Transverse colon (tissue), 4 donors: ENCODE results near the gene CRABP2. TPM values are rescaled to one million over a fixed set of nuclear protein-coding genes. Genes with fewer than 3 reads are reported as not detected.

ENCODE experiments used
- DNase-seq: peaks from one replicate; pipeline ENCODE4 v3.0.0-alpha.2; 2019
- H3K27ac ChIP-seq, 4 donors: fragments of 200-600 bp; sonication (generic); 2 replicates each; pipeline ENCODE4 v1.5.1; 2016 to 2018; ENCODE audit warnings: inconsistent platforms in 4 of 4
- H3K27me3 ChIP-seq: fragments of 200-600 bp; sonication (generic); 2 replicates; pipeline ENCODE4 v1.5.1; 2017; ENCODE audit warnings: inconsistent platforms
- H3K36me3 ChIP-seq, 4 donors: fragments of 200-600 bp; sonication (generic); 2 replicates each; pipeline ENCODE4 v1.5.1; 2017 to 2019; ENCODE audit warnings: inconsistent platforms in 4 of 4
- H3K4me1 ChIP-seq, 4 donors: fragments of 200-600 bp; sonication (generic); 2 replicates each; pipeline ENCODE4 v1.5.1; 2017 to 2020; ENCODE audit warnings: inconsistent platforms in 4 of 4
- H3K4me3 ChIP-seq, 4 donors: fragments of 200-600 bp; sonication (generic); 1 replicate in 1 of 4; 2 replicates in 3 of 4; pipeline versions ENCODE4 v1.5.1 to v1.6.1; 2017 to 2019; ENCODE audit warnings: inconsistent platforms in 4 of 4
- H3K9me3 ChIP-seq, 2 donors: fragments of 200-600 bp; sonication (generic); 2 replicates each; pipeline ENCODE4 v1.5.1; 2017 to 2019; ENCODE audit warnings: inconsistent platforms in 2 of 2
- CTCF ChIP-seq, 5 experiments: fragments of 200-600 bp in 3 of 5; fragments of 450-650 bp in 2 of 5; sonication (generic) in 3 of 5; IDR thresholded peaks; 1 replicate in 2 of 5; 2 replicates in 3 of 5; pipeline ENCODE4 v1.5.1; 2016 to 2017; ENCODE audit warnings: antibody characterized with exemption in 5 of 5, inconsistent platforms in 3 of 5, mild to moderate bottlenecking in 2 of 5, moderate library complexity in 1 of 5
- EP300 ChIP-seq: sonication (generic); formaldehyde crosslinking; IDR thresholded peaks from one replicate; pipeline ENCODE4 v1.6.1; 2017; ENCODE audit warnings: antibody characterized with exemption, low read depth
- POLR2A ChIP-seq: fragments of 450-650 bp; IDR thresholded peaks from one replicate; pipeline ENCODE4 v1.6.1; 2016; ENCODE audit warnings: antibody characterized with exemption, mild to moderate bottlenecking, moderate library complexity
- POLR2AphosphoS5 ChIP-seq, 3 donors: sonication (generic); formaldehyde crosslinking; IDR thresholded peaks; one replicate each; pipeline ENCODE4 v1.6.1; 2016; ENCODE audit warnings: antibody characterized with exemption in 3 of 3
- WGBS, 2 donors: methylation state at CpG; one replicate each; pipeline ENCODE4 v1.1.5; 2018; ENCODE audit warnings: low coverage in 1 of 2; 5-methylcytosine and 5-hydroxymethylcytosine counted together
- in situ Hi-C, 4 donors: fragments of 200-750 bp; cut with MboI; loops; one replicate each; pipeline versions ENCODE4 v1.15.0 to v1.15.1; 2017; ENCODE audit warnings: low sequenced_read_pairs in 3 of 4, low pct_ligation_motif_present in 1 of 4, low pct_unique_long_range_greater_than_20kb in 1 of 4
- intact Hi-C: fragments of 100-400 bp; cut with DNase I; formaldehyde crosslinking; loops from one replicate; pipeline ENCODE4 v1.15.1; 2023; ENCODE audit warnings: low total_unique reads
- total RNA-seq, 4 donors: library from RNA; depleted of rRNA; stranded (reverse); fragments of >200 nt; gene quantifications; one replicate each; pipeline ENCODE4 v1.1.0, GENCODE V29; 2016

The CRABP2 gene
- total RNA-seq: 1 to 10 TPM in 1 of 4 donors, under 1 TPM in 1, not detected in 2; 0.79 to 1.9 TPM

DNA sequence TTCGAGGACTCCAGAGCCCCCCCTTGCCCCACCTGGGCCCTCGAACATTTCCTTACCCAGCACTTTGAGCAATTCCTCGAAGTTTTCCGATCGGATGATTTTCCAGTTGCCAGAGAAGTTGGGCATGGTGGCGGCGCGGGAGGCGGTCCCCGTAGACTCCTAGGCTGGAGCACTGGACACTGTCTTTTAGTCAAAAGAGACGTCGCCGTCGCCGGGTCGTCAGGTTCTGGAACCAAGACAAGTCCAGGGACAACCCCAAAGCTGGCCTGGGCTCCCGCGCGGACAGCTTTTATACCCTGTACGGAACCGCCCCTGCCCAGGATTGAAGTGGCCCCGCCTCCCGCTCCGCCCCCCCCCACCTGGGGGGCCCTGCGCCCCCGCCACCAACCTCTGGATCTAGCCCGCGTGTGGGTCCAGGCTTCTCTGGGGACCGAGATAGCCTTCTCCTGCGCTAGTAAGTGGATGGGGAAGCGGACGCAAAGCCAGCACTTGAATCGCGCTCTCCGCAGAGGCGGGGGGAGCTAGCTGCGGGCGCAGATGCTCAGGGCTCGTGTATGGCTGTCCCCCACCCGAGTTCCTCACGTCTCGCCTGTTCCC is at the start of gene CRABP2:
Gene CRABP2 (minus strand): TSS at position 263 of the 597 bp plus-strand sequence. CDS start 137 bp downstream, at position 126.
- TF ChIP-seq EP300 (no peak), POLR2A (no peak), CTCF (IDR thresholded peaks at IDR 0.05) (no peak), POLR2AphosphoS5 (IDR thresholded peaks at IDR 0.05) (no peak)
- in situ Hi-C loops (loop anchor here in 1 of 4 donors (10.0 kb wide), 1 partner anchor 159 kb away; the partner anchor contains the start of gene NTRK1), intact Hi-C loops (no loop called here)
- WGBS, 2 donors: 1% methylated on average over 36 of the region's 42 CpGs; no CpG with 5 or more reads in 1 of the 2 donors
- peak; percentile 20 for DNase-seq
- peak within 1 kb of the TSS; percentile 12 to 54 (median 29) for H3K4me3 ChIP-seq
- H3K9me3 ChIP-seq: no peaks in the 10 kb centered on the region
- peak within 1 kb of the TSS; percentile 67 to 75 (median 72) for H3K27ac ChIP-seq
- peaks cover 49% of the 10 kb centered on the region for H3K27me3 ChIP-seq
- no peaks in the 10 kb centered on the region for H3K36me3 ChIP-seq
- H3K4me1 ChIP-seq: peaks cover 31 to 49% (median 37%) of the 10 kb centered on the region in 4 donors

- intact Hi-C loops: no loop called here
- no peak for DNase-seq
- Histone ChIP-seq H3K36me3 (no peaks in the 10 kb centered on the region), H3K4me3 (no peak overlapping the region), H3K27me3 (no peaks in the 10 kb centered on the region), H3K4me1 (peaks cover 13 to 27% (median 19%) of the 10 kb centered on the region in 4 donors), H3K27ac (no peak overlapping the region), H3K9me3 (no peaks in the 10 kb centered on the region)
- in situ Hi-C loops: no loop called here
- TF ChIP-seq EP300 (no peak), POLR2AphosphoS5 (IDR thresholded peaks at IDR 0.05) (no peak)
- 75 to 87% methylated on average over 2 to 8 of the region's 8 CpGs for WGBS, 2 donors
Observed at GRCh38 chr1:156754219-156754618, 48.8 kb upstream of the CRABP2 start.

- intact Hi-C loops (no loop called here), in situ Hi-C loops (no loop called here)
- DNase-seq: no peak
- H3K4me1 ChIP-seq: peaks cover 18 to 40% (median 32%) of the 10 kb centered on the region in 4 donors
- 0 to 26% methylated on average over 1 of the region's 1 CpG for WGBS, 2 donors
- no peaks in the 10 kb centered on the region for H3K9me3 ChIP-seq
- TF ChIP-seq POLR2AphosphoS5 (IDR thresholded peaks at IDR 0.05) (no peak), EP300 (no peak), POLR2A (no peak), CTCF (IDR thresholded peaks at IDR 0.05) (no peak)
- H3K27me3 ChIP-seq: no peaks in the 10 kb centered on the region
- H3K4me3 ChIP-seq: peak overlapping the region in 2 of 4 donors; percentile 96 to 97
- no peaks in the 10 kb centered on the region for H3K36me3 ChIP-seq
- H3K27ac ChIP-seq: peak overlapping the region; percentile 95 to 99 (median 98)
Observed at GRCh38 chr1:156752843-156753482, 47.6 kb upstream of the CRABP2 start.

DNA sequence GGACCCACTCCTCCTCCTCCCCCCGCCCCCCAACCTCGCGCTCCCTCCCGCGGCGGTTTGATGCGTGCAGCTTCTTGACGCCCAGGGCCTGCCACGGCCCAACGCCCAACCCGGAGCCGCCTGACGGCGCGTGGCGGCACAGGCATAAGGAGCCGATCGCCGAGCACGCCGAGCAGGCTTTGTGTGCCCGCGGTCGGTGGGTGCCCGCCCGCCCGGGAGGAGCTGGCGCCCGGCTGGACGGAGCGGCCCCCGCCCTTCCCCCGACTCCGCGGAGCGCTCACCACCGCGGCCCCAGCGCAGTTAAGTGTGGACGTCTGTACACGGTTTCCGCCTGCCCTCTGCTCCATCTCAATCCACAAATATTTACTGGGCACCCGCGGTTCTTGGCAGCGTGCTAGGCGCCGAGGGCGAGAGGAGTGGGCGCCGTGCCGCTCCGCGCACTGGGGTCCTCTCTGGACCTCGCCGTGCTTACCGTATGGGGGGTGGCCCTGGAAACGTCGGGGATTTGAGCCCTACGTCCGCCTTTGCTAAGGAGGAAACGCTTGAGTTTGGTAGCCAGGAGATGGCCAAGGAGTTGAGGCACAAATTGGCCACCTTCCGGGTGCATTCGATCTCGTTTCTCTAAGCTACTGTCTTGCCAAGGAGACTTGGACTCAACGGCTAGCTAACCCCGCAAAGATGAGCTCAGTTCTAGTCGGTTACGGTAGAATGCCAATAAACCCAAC is 46.5 kb upstream of the CRABP2 start:
- Histone ChIP-seq H3K27ac (peak overlapping the region; percentile 95 to 99 (median 98)), H3K36me3 (no peaks in the 10 kb centered on the region), H3K9me3 (no peaks in the 10 kb centered on the region), H3K4me1 (peaks cover 24 to 49% (median 40%) of the 10 kb centered on the region in 4 donors), H3K4me3 (peak overlapping the region; percentile 62 to 98 (median 96)), H3K27me3 (no peaks in the 10 kb centered on the region)
- peak; percentile 98 for DNase-seq
- WGBS, 2 donors: 0 to 1% methylated on average over 2 to 27 of the region's 68 CpGs
- TF ChIP-seq POLR2A: peak; percentile 76
- TF ChIP-seq EP300: no peak
- peak; percentile 72 to 91 (median 81) for TF ChIP-seq POLR2AphosphoS5 (IDR thresholded peaks at IDR 0.05)
- peak in 2 of 5 experiments; percentile 15 to 33 for TF ChIP-seq CTCF (IDR thresholded peaks at IDR 0.05)
- intact Hi-C loops: no loop called here
- in situ Hi-C loops: no loop called here
